OCI-LY3 (cell line): ENCODE results near the gene ELL2.

Experiments
- H2AFZ ChIP-seq: fragments of 200-600, 300-600 bp; shearing (Covaris generic); 2 replicates; pipeline ENCODE4 v1.6.0; 2014; ENCODE audit warnings: antibody characterized with exemption, low read depth, low read length
- H3K27ac ChIP-seq: fragments of 200-600, 300-600 bp; sonication (generic); 2 replicates; pipeline ENCODE4 v1.5.1; 2014; ENCODE audit warnings: mild to moderate bottlenecking, low read length, moderate library complexity, mixed read lengths
- H3K27me3 ChIP-seq: fragments of 200-600, 300-600 bp; sonication (generic); 2 replicates; pipeline ENCODE4 v1.6.1; 2014; ENCODE audit warnings: low read depth, low read length, mixed read lengths
- H3K36me3 ChIP-seq: fragments of 200-600, 300-600 bp; sonication (generic); replicated peaks from 2 replicates; pipeline ENCODE3; 2014; ENCODE audit warnings: low read depth, low read length, mixed read lengths
- H3K4me1 ChIP-seq: fragments of 300-600, 200-600 bp; sonication (generic); 2 replicates; pipeline ENCODE4 v1.6.1; 2014; ENCODE audit warnings: low read length, mixed read lengths
- H3K4me2 ChIP-seq: fragments of 200-600, 300-600 bp; sonication (generic); 2 replicates; pipeline ENCODE4 v1.6.1; 2014; ENCODE audit warnings: low read length, mixed read lengths
- H3K4me3 ChIP-seq: fragments of 300-600, 200-600 bp; sonication (generic); 2 replicates; pipeline ENCODE4 v1.5.1; 2014; ENCODE audit warnings: antibody characterized with exemption, mild to moderate bottlenecking, low read length, moderate library complexity
- H3K79me2 ChIP-seq: fragments of 300-600, 200-600 bp; shearing (Covaris generic); 2 replicates; pipeline ENCODE4 v1.6.1; 2014; ENCODE audit warnings: mild to moderate bottlenecking, low read length, mixed read lengths
- H3K9ac ChIP-seq: fragments of 300-600, 200-600 bp; shearing (Covaris generic); 2 replicates; pipeline ENCODE4 v1.6.0; 2014; ENCODE audit warnings: mild to moderate bottlenecking, low read length, moderate library complexity
- H3K9me3 ChIP-seq: fragments of 200-600, 300-600 bp; shearing (Covaris generic); 2 replicates; pipeline ENCODE4 v1.6.1; 2014; ENCODE audit warnings: low read length, mixed read lengths; ENCODE audit not compliant: insufficient read depth
- H4K20me1 ChIP-seq: fragments of 200-600, 300-600 bp; sonication (generic); 2 replicates; pipeline ENCODE4 v1.6.1; 2016; ENCODE audit warnings: low read length, mixed read lengths; ENCODE audit not compliant: insufficient read depth
- EZH2phosphoT487 ChIP-seq: fragments of 200-600 bp; shearing (Covaris generic); IDR thresholded peaks from 2 replicates; pipeline ENCODE4 v1.6.1; 2018; ENCODE audit warnings: antibody characterized with exemption, mixed run types, low read depth
- TF ChIP-seq, protein P1 (sequence below): fragments of 200-600, 300-600 bp; sonication (generic); IDR thresholded peaks from 2 replicates; pipeline ENCODE4 v1.5.1; 2014; ENCODE audit warnings: antibody characterized with exemption, low read length, low read depth

ELL2 gene

GRCh38 chr5:96000308-96000707 is 38.7 kb upstream of the ELL2 start:
- H3K4me3 ChIP-seq = no peak overlapping the region
- TF ChIP-seq, protein P1, sequence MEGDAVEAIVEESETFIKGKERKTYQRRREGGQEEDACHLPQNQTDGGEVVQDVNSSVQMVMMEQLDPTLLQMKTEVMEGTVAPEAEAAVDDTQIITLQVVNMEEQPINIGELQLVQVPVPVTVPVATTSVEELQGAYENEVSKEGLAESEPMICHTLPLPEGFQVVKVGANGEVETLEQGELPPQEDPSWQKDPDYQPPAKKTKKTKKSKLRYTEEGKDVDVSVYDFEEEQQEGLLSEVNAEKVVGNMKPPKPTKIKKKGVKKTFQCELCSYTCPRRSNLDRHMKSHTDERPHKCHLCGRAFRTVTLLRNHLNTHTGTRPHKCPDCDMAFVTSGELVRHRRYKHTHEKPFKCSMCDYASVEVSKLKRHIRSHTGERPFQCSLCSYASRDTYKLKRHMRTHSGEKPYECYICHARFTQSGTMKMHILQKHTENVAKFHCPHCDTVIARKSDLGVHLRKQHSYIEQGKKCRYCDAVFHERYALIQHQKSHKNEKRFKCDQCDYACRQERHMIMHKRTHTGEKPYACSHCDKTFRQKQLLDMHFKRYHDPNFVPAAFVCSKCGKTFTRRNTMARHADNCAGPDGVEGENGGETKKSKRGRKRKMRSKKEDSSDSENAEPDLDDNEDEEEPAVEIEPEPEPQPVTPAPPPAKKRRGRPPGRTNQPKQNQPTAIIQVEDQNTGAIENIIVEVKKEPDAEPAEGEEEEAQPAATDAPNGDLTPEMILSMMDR = no peak
- TF ChIP-seq EZH2phosphoT487 = no peak
- no peaks in the 10 kb centered on the region for H3K9me3 ChIP-seq
- H3K79me2 ChIP-seq = no peaks in the 10 kb centered on the region
- H3K4me1 ChIP-seq = peaks cover 11% of the 10 kb centered on the region
- no peak overlapping the region for H3K9ac ChIP-seq
- H3K27ac ChIP-seq = no peak overlapping the region
- no peaks in the 10 kb centered on the region for H4K20me1 ChIP-seq
- no peak overlapping the region for H2AFZ ChIP-seq
- H3K27me3 ChIP-seq = no peaks in the 10 kb centered on the region
- no peak overlapping the region for H3K4me2 ChIP-seq
- H3K36me3 ChIP-seq = no peaks in the 10 kb centered on the region

DNA sequence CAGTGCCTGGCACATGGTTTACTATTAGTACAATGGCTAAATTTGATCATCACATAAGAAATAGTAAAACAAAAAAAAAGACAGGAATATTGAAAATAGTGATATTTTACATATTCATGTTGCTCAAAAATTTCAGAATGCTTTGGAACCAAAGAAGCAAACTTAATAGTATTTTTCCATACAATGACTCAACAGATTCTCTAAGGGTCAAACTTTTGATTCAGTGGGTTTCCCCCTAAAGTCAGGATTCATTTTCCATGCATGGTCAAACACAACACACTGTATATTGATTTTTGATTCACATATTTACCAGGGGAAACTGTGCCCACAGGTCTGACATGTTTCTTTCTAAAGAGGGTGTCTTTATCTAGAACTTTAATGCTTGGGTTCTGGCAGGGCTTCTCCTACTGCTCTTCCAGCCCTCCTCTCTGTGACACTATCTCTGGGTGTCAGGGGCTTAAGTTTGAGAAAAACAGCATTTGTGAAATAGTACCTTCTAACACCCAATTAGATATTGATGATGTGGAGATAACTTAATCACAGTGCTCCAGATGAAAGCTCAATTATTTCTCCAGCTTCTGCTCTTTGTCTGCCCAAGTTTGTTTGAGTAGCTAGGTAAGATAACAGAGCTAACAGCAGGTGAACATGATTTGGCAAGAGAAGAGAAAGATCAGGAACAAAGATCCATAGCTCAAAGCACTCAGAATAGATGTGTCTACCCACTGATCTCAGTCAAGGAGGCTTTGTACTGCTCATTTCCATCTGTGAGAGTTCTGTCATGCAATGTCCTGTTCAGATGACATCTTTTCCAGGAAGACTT is 35.5 kb upstream of the ELL2 start:
- Histone ChIP-seq H3K9me3 (no peaks in the 10 kb centered on the region), H3K9ac (no peak overlapping the region), H3K4me1 (peaks cover 11% of the 10 kb centered on the region), H3K79me2 (no peaks in the 10 kb centered on the region), H3K27me3 (no peaks in the 10 kb centered on the region), H3K36me3 (no peaks in the 10 kb centered on the region), H4K20me1 (no peaks in the 10 kb centered on the region), H2AFZ (no peak overlapping the region), H3K4me2 (peak overlapping the region; percentile 16; the same call in 1 of the 2 replicates), H3K27ac (no peak overlapping the region), H3K4me3 (no peak overlapping the region)
- TF ChIP-seq, protein P1 = no peak
- TF ChIP-seq EZH2phosphoT487 = no peak

DNA sequence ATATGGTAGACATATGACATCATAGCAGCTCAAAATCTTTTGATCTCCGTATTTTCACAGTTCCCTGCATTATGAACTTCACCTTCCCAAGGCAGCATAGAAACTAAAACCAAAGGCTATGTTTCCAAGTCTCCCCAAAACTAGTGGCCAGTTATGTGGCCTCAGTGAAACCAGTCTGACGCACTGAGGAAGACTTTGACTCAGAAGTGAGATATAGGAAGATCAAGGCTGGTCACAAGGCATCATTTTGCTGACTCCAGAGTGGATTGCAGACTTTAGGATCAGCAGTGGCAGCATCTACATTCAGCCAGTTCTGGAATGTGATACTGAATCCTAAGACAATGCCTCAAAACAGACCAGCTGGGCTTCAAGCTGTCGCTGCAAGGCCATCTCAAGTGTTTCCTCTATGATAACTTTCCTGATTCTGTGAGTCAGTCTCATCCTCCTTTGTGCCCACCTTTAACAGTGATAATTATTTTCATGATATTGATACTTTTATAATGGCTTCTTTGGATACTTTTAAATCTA is 34.4 kb upstream of the ELL2 start:
- H3K36me3 ChIP-seq = no peaks in the 10 kb centered on the region
- H3K27ac ChIP-seq = no peak overlapping the region
- no peak overlapping the region for H3K4me3 ChIP-seq
- H3K27me3 ChIP-seq = no peaks in the 10 kb centered on the region
- H2AFZ ChIP-seq = no peak overlapping the region
- no peak overlapping the region for H3K4me2 ChIP-seq
- H4K20me1 ChIP-seq = no peaks in the 10 kb centered on the region
- no peaks in the 10 kb centered on the region for H3K9me3 ChIP-seq
- TF ChIP-seq, protein P1 = no peak
- no peak for TF ChIP-seq EZH2phosphoT487
- no peak overlapping the region for H3K9ac ChIP-seq
- H3K4me1 ChIP-seq = peaks cover 11% of the 10 kb centered on the region
- H3K79me2 ChIP-seq = no peaks in the 10 kb centered on the region

GRCh38 chr5:95993776-95994175 is 32.1 kb upstream of the ELL2 start:
- no peaks in the 10 kb centered on the region for H3K36me3 ChIP-seq
- no peak overlapping the region for H3K4me3 ChIP-seq
- no peak overlapping the region for H3K27ac ChIP-seq
- TF ChIP-seq, protein P1 = no peak
- TF ChIP-seq EZH2phosphoT487 = no peak
- peaks cover 11% of the 10 kb centered on the region for H3K4me1 ChIP-seq
- no peaks in the 10 kb centered on the region for H3K9me3 ChIP-seq
- H3K79me2 ChIP-seq = no peaks in the 10 kb centered on the region
- no peak overlapping the region for H3K4me2 ChIP-seq
- H3K9ac ChIP-seq = no peak overlapping the region
- no peak overlapping the region for H2AFZ ChIP-seq
- no peaks in the 10 kb centered on the region for H4K20me1 ChIP-seq
- H3K27me3 ChIP-seq = no peaks in the 10 kb centered on the region
